Limb (tissue), 2 donors: Measurements from ENCODE around the gene ETFBKMT.
"Not testable (repeated sequence)": the region's sequence is repeated elsewhere in the genome, so short reads cannot be mapped to it uniquely, and the experiment has no call there.

Source experiments
- DNase-seq, 2 donors: peaks; one replicate each; pipeline ENCODE4 v3.0.0-alpha.2; 2016; ENCODE audit errors: extremely low spot score in 2 of 2

Gene ETFBKMT

GRCh38 chr12:31718542-31719198 is 59.2 kb downstream of the ETFBKMT start:
- not testable (repeated sequence) for DNase-seq

- DNase-seq = no peak
These were observed 63.1 kb downstream of the ETFBKMT start for GRCh38 chr12:31722580-31722979.
